Keratinocyte (primary cell): Measurements from ENCODE around the gene LALBA.

Source experiments
- EZH2 ChIP-seq: IDR thresholded peaks from one replicate; pipeline ENCODE4 v1.6.1; 2012; ENCODE audit warnings: inconsistent platforms, mild to moderate bottlenecking, low read length, moderate library complexity
- TF ChIP-seq, protein P1 (sequence below), 3 experiments: IDR thresholded peaks in 1 of 3; conservative IDR thresholded peaks in 1 of 3; optimal IDR thresholded peaks in 1 of 3; 2 replicates in 2 of 3; 3 replicates in 1 of 3; pipeline versions ENCODE3 to v1.5.1; 2011; ENCODE audit warnings: low read length in 3 of 3, mild to moderate bottlenecking in 3 of 3, moderate library complexity in 2 of 3, control low read depth in 1 of 3, inconsistent platforms in 1 of 3; ENCODE audit not compliant: insufficient read depth in 2 of 3; ENCODE audit errors: extremely low read depth in 1 of 3

DNA sequence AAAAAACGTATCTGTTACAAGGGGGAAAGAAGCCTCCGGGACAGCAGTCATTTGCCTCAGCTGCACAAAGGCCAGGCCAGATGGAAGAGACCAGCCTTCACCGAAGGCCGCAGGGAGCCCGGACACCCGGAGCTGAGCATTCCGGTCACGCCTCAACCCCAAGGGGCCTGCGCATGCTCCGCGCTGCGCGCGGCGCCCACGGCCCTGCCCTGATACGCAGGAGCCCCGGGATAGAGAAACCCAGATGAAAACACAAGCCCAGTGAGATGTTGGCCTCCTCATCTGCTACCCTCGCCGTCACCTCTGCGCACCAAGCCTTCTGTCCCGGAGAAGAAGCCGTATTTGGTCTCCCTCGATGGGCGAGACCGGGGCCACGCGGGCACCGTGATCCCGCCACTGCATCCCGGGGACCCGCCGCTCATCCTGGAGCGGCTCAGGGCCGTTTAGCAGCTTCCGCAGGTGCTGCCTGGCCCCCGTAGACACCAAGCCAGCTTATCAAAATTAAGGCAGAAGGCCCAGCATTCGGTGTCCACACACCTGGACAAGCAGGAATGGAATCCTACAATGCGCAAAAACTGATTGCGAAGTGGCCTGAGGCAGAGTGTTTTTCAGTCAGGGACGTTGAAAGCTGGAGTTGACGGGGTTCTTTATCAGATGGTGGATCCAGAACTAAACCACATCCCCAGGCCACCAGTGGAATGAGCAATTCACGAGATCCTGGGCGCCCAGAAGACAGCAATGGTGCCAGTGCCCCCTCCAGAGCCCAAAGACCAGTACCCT is 41.8 kb downstream of the LALBA start:
- TF ChIP-seq, protein P1, sequence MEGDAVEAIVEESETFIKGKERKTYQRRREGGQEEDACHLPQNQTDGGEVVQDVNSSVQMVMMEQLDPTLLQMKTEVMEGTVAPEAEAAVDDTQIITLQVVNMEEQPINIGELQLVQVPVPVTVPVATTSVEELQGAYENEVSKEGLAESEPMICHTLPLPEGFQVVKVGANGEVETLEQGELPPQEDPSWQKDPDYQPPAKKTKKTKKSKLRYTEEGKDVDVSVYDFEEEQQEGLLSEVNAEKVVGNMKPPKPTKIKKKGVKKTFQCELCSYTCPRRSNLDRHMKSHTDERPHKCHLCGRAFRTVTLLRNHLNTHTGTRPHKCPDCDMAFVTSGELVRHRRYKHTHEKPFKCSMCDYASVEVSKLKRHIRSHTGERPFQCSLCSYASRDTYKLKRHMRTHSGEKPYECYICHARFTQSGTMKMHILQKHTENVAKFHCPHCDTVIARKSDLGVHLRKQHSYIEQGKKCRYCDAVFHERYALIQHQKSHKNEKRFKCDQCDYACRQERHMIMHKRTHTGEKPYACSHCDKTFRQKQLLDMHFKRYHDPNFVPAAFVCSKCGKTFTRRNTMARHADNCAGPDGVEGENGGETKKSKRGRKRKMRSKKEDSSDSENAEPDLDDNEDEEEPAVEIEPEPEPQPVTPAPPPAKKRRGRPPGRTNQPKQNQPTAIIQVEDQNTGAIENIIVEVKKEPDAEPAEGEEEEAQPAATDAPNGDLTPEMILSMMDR (optimal IDR thresholded peaks at IDR 0.05 in 1 of 3, IDR thresholded peaks at IDR 0.05 in 1 of 3, conservative IDR thresholded peaks at IDR 0.05 in 1 of 3; ENCODE audit: extremely low read depth in 1 of 3, insufficient read depth in 2 of 3, low read length in 3 of 3), result no peak
- no peak for TF ChIP-seq EZH2
